Testis (tissue), 2 donors: Measurements from ENCODE around the gene NINL.

Experiments
- POLR2A ChIP-seq: fragments of 450-650 bp; IDR thresholded peaks from one replicate; pipeline ENCODE4 v1.6.1; 2017; ENCODE audit warnings: antibody characterized with exemption, mild to moderate bottlenecking, moderate library complexity
- TF ChIP-seq, protein P1 (sequence below), 3 experiments: fragments of 450-650 bp in 2 of 3; fragments of 200-600 bp in 1 of 3; sonication (generic) in 1 of 3; IDR thresholded peaks; one replicate each; pipeline ENCODE4 v1.5.1; 2016 to 2019; ENCODE audit warnings: antibody characterized with exemption in 3 of 3, mild to moderate bottlenecking in 2 of 3, moderate library complexity in 1 of 3

DNA sequence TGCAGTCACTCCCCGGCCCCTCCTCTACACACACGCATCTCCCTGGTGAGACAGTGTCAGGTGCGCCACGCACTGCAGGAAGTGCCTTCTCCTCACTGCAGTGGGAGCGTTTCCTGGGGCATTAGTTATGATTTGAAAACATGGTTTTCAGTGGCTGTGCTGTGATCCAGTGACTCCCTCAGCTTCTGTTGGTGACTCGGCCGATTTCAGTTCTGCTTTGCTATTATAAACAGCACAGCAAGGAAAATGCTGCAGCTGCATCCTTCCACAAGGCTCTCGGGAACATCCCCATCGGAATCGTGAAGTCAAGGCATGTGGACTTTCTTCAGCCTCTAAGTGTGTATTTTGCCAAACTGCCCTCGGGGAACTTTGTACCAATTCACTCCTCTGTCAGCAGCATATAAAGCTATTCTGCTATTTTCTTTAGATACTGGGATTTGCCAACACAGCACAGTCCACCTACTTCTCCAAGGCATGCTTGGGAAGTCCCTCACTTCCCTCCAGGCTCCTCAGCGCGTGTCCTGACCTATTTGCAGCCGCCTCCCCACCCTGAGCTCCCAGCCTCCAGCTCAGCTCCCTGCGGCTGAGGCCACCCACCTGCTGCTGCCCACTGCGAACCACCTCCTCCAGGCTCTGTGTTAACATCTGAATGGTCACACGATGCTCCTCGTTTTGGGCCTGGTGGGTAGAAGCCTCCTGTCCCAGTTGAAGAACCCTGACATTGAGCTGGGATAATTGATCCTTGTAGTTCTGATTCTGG, 123.4 kb downstream of the NINL start:
- TF ChIP-seq, protein P1, sequence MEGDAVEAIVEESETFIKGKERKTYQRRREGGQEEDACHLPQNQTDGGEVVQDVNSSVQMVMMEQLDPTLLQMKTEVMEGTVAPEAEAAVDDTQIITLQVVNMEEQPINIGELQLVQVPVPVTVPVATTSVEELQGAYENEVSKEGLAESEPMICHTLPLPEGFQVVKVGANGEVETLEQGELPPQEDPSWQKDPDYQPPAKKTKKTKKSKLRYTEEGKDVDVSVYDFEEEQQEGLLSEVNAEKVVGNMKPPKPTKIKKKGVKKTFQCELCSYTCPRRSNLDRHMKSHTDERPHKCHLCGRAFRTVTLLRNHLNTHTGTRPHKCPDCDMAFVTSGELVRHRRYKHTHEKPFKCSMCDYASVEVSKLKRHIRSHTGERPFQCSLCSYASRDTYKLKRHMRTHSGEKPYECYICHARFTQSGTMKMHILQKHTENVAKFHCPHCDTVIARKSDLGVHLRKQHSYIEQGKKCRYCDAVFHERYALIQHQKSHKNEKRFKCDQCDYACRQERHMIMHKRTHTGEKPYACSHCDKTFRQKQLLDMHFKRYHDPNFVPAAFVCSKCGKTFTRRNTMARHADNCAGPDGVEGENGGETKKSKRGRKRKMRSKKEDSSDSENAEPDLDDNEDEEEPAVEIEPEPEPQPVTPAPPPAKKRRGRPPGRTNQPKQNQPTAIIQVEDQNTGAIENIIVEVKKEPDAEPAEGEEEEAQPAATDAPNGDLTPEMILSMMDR (IDR thresholded peaks at IDR 0.05), result no peak
- no peak for TF ChIP-seq POLR2A
